AML-193 (cell line): ENCODE data around the gene RORB.
A peak's percentile ranks its signal among the peaks of the same experiment; 100 is the strongest.

Source experiments
- DNase-seq, 2 experiments: peaks; one replicate each; lab custom pipeline; 2025; lab: John Stamatoyannopoulos, UW

The RORB gene

GRCh38 chr9:74496819-74497747 is at the start of gene RORB:
RORB (plus strand) TSS chr9:74497335; CDS start chr9:74497977, 642 bp downstream.
- DNase-seq = no peak

GRCh38 chr9:74447451-74448193 is 49.5 kb upstream of the RORB start:
- DNase-seq = no peak

- DNase-seq = no peak
These were observed 48.1 kb upstream of the RORB start for GRCh38 chr9:74449060-74449459.

- DNase-seq = no peak
These were observed 38.3 kb upstream of the RORB start for GRCh38 chr9:74458832-74459231.

GRCh38 chr9:74463825-74464224 is 33.3 kb upstream of the RORB start:
- peak; percentile 80 to 83 for DNase-seq

GRCh38 chr9:74478606-74479005 is 18.5 kb upstream of the RORB start:
- DNase-seq = no peak

- DNase-seq = no peak
These were observed 17.4 kb upstream of the RORB start for GRCh38 chr9:74479711-74480110.

- no peak for DNase-seq
These were observed 9.7 kb upstream of the RORB start for GRCh38 chr9:74487395-74487794.

GRCh38 chr9:74493512-74493911 is 3.6 kb upstream of the RORB start:
- DNase-seq = no peak

GRCh38 chr9:74494490-74494889 is 2.6 kb upstream of the RORB start:
- DNase-seq = no peak

- DNase-seq = no peak
These were observed 729 bp upstream of the RORB start for GRCh38 chr9:74496406-74496805.

- no peak for DNase-seq
These were observed 849 bp downstream of the RORB start for GRCh38 chr9:74497748-74498620.

- DNase-seq = no peak
These were observed 1.5 kb downstream of the RORB start for GRCh38 chr9:74498621-74499095.

GRCh38 chr9:74499111-74499601 is 2.0 kb downstream of the RORB start:
- no peak for DNase-seq

- no peak for DNase-seq
These were observed 2.8 kb downstream of the RORB start for GRCh38 chr9:74499770-74500583.

GRCh38 chr9:74500584-74500924 is 3.4 kb downstream of the RORB start:
- DNase-seq = no peak

- no peak for DNase-seq
These were observed 4.4 kb downstream of the RORB start for GRCh38 chr9:74501570-74501969.

- DNase-seq = no peak
These were observed 6.1 kb downstream of the RORB start for GRCh38 chr9:74503219-74503618.

- DNase-seq = no peak
These were observed 6.5 kb downstream of the RORB start for GRCh38 chr9:74503666-74504065.

GRCh38 chr9:74511333-74511732 is 14.2 kb downstream of the RORB start:
- no peak for DNase-seq

GRCh38 chr9:74512416-74512815 is 15.3 kb downstream of the RORB start:
- DNase-seq = no peak
